IPS DF 4.7 (cell line): ENCODE data around the gene RAPGEFL1.
"Not testable (repeated sequence)": the region's sequence is repeated elsewhere in the genome, so short reads cannot be mapped to it uniquely, and the experiment has no call there.

Source experiments
- DNase-seq: peaks from one replicate; pipeline ENCODE4 v3.0.0-alpha.2; 2013; ENCODE audit warnings: low spot score; ENCODE audit errors: extremely low read depth

RAPGEFL1 gene, protein sequence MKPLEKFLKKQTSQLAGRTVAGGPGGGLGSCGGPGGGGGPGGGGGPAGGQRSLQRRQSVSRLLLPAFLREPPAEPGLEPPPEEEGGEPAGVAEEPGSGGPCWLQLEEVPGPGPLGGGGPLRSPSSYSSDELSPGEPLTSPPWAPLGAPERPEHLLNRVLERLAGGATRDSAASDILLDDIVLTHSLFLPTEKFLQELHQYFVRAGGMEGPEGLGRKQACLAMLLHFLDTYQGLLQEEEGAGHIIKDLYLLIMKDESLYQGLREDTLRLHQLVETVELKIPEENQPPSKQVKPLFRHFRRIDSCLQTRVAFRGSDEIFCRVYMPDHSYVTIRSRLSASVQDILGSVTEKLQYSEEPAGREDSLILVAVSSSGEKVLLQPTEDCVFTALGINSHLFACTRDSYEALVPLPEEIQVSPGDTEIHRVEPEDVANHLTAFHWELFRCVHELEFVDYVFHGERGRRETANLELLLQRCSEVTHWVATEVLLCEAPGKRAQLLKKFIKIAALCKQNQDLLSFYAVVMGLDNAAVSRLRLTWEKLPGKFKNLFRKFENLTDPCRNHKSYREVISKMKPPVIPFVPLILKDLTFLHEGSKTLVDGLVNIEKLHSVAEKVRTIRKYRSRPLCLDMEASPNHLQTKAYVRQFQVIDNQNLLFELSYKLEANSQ

DNA sequence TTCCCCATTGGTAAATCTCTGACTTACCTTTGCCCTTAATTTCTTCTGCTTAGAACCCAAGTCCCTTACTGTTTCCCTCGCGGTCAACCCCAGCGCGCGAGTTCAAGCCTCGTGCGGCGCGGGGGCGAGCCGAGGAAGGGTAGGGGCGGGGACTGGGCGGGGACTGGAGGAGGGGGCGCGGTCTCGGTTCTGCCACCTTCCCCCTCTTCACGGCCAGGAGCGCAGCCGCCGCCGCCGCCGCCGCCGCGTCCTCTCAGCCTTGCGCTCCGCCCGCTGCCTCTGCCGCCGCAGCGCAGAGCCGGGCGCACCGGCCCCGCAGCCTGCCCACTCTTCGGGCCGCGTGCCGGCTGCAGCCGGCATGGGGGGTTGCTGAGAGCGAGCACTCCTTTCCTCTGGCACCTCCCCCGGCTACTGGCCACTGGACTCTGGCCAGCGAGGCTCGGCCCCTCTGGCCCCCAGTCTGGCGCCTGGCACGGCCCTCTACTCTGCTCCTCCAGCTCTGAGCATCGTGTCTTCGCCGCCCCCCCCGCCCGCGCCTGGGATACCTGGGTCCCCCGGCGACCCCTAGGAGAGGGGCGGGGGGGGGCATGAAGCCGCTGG, at the start of gene RAPGEFL1:
TSS of gene RAPGEFL1 (plus strand) at position 196 of the 600 bp plus-strand sequence. CDS start at position 588, 392 bp downstream.
- DNase-seq = no peak

DNA sequence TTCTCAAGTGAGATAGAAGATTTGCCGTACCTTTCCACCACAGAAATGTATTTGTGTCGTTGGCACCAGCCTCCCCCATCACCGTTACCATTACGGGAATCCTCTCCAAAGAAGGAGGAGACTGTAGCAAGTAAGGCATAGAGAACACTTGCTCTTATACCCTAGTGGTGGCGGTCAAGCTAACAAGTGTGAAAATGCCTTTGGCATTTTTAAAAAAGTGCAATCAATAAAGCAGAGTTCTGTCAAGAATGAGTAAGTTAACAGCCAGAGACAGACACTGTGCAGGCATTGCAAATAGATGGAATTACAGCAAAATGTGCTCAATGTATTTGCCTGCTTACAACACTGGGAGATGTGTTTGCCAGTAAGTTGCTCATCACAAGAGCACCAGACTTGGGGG, 47.8 kb upstream of the RAPGEFL1 start:
- no peak for DNase-seq

DNA sequence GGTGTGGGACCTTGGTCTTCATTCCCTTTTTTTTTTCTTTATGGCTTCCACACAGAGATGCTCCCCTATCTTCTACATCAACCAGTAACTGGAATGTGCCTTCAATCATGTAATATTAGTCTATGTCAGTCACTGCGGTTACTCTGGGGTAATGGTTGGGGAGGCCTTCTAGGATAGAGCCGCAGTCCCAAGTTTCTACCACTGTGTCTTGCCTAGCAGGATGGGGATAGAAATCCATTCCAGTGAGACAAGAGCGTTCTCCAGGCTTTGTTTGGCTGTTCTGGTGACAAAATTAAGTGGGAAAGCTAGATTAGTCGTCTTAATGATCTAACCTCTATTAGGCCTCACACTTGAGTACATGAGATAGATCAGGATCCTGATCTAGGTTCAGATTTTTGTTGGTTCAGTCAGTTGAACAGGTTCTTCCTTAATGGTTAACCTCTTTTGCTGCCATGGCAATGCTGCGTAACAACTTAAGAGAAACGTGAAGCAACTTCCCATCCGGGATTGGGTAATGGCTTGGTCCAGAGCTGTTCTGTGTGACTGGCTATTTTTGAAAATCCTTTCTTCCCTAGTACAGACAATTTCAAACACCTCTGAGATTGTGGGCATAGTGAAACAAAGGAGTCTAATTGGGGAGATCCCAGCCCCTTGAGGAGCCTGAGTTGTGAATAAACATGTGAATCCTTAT, 46.8 kb upstream of the RAPGEFL1 start:
- no peak for DNase-seq

DNA sequence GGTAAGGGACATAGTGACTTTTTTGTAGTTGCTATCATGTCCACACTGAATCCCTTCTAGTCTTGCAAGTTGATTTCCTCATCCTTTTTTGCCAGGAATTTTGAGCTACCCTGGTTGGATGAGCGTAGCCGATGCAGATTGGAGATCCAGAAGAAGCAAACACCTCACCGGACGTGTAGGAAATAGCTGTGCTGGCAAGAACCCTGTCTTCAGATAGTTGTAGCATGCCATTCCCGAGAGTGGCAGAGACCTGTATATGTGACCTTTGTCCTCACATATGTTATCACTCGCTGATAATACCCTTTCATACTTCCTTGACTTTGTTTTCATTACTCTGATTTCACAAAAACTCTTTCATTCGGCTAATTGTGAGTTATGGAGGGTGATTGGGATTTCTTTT, 43.1 kb upstream of the RAPGEFL1 start:
- no peak for DNase-seq

DNA sequence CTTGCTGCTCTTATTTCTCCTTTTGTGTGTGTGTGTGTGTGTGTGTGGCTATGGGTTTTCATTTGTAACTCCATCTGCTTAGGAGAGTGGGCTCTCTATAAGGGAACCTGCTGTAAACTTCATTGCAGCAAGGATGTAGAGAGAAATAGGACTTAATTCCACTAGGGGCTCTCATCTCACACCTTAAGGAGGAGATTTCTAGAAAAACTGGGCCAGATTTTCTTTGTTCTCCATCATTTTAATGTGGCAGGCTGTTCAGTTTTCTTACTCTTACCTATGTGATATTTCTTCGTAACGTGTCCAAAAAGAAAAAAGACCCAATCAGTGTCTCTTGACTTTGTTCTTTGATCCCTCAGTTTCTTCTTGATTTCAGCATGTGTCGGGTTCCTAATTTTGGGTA, 41.5 kb upstream of the RAPGEFL1 start:
- no peak for DNase-seq

DNA sequence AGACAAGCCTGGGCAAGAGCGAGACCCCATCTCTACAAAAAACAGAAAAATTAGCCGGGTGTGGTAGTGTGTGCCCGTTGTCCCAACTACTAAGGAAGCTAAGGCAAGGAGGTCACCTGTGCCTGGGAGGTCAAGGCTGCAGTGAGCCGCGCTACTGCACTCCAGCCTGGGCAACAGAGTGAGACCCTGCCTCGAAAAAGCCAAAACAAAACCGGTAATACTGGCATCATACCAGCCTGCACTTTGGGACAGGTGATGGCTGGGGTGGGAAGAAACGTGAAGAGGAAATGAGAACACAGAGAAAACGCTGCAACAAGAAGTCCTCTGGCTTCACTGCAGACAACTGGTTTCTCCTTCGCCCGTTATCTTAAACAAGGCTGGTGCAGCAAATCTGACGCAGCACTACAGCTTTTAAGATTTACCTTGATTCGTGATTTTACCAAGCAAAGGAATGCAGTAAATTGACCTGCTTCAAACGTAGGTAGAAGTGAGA, 37.7 kb upstream of the RAPGEFL1 start:
- DNase-seq = no peak

DNA sequence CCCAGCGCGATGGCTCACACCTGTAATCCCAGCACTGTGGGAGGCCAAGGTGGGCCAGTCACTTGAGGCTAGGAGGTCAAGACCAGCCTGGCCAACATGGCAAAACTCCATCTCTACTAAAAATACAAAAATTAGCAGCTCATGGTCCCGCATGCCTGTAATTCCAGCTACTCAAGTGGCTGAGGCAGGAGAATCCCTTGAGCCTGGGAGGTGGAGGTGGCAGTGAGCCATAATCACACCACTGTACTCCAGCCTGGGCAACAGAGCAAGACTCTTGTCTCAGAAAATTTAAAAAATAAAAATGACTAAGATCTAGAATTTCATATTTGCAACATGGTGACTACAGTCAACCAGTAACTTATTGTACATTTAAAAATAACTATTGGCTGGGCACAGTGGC, 34.1 kb upstream of the RAPGEFL1 start:
- not testable (repeated sequence) for DNase-seq

DNA sequence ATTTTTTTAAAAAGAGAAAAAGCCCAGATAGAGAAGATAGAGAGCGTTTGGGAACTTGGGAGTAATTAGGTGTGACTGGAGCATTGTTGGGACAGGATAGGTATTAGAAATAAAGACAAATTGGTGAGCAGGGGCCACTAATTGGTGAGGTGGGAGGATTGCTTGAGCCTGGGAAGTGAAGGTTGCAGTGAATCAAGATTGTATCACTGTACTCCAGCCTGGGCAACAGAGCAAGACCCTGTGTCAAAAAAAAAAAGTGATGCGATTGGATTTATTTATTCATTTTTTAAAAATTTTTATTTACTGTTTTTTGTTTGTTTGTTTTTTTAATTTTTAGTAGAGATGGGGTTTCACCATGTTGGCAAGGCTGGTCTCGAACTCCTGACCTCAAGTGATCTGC, 31.8 kb upstream of the RAPGEFL1 start:
- no peak for DNase-seq

DNA sequence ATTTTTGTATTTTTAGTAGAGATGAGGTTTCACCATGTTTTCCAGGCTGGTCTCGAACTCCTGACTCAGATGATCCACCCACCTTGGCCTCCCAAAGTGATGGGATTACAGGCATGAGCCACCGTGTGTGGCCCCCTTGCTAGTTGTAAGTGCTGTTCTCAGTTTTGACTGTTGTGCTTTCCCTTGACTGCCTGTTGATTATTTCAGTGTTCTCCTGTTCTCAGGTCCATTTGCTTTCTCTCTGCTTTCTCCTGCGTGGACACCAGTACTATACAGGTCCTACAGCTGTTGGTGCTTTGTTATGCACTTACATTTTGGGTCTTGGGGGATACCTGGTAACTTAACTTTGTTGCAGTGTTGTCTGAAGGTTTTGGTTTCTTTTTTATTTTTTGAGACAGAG, 28.7 kb upstream of the RAPGEFL1 start:
- DNase-seq = no peak

DNA sequence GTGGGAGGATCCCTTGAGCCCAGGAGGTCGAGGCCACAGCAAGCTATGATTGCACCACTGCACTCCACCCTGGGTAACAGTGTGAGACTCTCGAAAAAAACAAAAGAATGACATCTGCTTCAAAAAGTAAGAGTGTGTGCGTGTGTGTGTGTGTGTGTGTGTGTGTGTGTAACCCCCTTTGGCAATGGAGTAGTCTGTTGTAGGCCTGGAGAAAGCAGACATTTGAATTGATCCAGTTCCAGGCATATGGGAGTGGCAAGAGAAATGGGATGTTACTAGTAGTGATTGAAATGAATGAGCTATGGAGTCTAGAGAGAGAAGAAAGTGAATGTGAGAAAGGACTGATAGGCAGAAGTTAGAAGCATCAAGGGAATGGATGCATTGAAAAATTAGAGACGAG, 27.0 kb upstream of the RAPGEFL1 start:
- DNase-seq = no peak

DNA sequence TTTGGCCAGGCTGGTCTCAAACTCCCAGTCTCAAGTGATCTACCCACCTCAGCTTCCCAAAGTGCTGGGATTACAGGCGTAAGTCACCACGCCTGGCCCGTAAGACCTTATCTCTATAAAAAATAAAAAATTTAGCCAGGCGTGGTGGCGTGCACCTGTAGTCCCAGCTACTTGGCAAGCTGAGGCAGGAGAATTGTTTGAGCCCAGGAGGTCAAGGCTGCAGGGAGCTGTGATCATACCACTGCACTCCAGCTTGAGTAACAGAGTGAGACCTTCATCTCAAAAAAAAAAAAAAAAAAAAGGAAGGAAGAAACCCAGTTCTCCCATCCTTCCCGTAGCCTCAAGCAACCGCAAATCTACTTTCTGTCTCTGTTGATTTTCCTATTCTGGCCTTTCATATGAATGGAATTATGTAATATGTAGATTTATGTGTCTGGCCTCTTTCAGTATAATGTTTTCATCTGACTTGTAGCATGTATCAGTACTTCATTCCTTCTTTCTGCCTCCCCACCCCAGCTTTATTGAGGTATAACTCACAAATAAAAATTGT, 25.8 kb upstream of the RAPGEFL1 start:
- no peak for DNase-seq

DNA sequence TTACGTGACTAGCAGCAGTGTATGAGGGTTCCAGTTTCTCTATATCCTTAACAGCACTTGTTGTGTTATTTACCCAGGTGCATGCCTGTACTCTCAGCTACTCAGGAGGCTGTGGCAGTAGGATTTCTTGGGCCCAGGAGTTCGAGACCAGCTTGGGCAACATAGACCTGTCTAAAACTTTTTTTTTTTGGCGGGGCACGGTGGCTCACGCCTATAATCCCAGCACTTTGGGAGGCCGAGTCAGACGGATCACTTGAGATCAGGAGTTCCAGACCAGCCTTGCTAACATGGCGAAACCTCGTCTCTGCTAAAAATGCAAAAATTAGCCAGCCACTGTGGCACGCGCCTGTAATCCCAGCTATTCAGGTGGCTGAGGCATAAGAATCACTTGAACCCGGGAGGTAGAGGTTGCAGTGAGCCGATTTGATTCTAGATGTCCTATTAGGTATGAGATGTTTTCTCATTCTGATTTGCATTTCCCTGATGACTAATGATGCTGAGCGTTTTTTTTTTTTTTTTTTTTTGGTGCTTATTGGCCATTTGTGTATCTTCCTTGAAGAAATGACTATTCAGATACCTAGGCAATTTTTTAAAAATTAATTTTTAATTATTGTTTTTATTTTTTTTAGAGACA, 23.6 kb upstream of the RAPGEFL1 start:
- DNase-seq = no peak

DNA sequence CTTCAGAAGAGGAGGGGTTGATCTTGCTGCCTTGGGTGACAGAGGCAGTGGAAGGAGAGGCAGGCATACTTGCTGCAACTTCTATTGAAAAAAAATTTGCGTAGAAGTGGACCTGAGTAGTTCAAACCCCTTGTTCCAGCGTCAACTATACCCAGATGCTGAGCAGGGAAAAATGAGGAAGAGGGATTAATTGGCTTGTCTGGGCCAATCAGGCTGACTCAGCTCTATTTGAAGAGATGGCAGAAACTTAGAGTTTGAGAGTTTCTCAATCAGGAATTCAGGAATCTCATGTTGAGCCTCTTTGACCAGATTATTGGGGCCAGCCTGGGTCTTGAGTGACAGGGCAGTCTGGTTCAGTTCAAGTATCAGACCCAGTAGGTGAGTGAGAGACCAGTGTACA, 19.3 kb upstream of the RAPGEFL1 start:
- no peak for DNase-seq

DNA sequence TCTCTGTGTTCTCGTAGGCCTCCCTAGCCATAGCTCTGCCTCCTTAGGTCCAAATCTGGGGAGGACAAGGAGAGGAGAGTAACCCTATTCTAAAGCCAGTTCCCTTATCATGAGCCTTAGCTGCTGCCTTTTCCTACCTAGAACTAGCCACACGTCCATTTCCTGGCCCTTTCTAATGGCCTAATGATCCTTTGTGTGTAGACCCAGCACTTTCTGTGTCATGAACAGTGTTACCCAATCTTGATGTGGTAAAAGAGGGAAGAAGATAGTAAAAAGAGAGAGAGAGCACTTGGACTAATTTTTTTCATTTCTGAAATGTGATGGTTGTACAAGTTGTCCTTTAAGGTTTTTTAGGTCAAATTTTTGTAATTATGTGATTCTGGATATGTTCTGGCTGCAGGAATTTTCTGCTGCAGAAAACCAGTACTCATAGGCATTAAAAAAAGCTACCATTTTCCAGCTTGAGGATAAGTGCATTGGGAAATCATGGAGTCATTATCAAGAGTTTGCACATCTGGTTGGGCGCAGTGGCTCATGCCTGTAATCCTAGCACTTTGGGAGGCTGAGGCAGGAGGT, 18.7 kb upstream of the RAPGEFL1 start:
- DNase-seq = no peak

DNA sequence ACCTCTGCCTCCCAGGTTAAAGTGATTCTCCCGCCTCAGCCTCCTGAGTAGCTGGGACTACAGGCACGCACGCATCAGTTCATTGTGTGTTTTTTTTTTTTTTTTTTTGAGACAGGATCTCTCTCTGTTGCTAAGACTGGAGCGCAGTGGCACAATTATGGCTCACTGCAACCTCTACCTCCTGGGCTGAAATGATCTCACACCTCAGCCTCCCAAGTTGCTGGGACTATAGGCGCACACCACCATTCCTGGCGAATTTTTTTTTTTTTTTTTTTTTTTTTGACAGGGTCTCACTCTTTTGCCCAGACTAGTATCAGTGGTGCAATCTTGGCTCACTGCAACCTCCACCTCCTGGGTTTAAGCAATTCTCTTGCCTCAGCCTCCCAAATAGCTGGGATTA, 17.8 kb upstream of the RAPGEFL1 start:
- no peak for DNase-seq

DNA sequence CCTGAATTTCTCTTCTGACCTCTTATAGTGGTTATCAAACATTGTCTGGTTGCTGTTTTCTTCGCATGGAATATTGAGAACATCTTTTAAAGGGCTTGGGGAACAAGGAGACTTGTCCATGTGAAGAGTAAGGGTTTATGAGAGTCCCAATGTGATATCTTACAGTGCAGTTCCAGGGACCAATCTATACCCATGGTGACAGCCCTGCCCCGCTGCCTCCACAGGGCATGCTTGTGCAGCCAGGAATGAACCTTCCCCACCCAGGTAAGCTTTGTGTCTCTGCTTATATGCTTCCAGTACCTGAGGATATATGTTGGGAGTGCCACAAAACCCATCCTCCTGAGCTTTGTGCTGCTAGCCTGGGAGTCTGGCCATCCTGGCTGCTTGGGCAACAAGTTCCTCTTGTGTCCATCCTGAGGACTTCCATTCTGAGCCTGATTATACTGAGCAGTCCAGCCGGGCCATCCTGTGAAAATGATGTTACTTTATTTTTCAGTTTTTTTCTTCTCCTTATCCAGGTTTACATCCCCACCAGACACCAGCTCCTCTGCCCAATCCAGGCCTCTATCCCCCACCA, 9.5 kb upstream of the RAPGEFL1 start:
- no peak for DNase-seq

DNA sequence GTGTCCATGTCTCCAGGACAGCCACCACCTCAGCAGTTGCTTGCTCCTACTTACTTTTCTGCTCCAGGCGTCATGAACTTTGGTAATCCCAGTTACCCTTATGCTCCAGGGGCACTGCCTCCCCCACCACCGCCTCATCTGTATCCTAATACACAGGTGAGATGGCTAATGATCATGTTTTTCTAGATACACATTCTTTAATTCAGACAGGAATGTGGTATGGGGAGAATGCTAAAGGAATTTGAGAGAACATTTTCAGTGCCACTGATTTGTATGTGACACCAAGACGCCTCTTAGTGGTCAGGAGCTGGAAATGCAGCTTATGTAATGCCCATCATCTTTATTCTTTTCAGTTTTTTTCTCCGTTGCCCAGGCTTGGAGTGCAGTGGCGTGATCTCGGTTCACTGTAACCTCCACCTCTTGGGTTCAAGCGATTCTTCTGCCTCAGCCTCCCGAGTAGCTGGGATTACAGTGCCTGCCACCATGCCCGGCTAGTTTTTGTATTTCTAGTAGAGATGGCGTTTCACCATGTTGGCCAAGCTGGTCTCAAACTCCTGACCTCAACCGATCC, 8.9 kb upstream of the RAPGEFL1 start:
- no peak for DNase-seq

DNA sequence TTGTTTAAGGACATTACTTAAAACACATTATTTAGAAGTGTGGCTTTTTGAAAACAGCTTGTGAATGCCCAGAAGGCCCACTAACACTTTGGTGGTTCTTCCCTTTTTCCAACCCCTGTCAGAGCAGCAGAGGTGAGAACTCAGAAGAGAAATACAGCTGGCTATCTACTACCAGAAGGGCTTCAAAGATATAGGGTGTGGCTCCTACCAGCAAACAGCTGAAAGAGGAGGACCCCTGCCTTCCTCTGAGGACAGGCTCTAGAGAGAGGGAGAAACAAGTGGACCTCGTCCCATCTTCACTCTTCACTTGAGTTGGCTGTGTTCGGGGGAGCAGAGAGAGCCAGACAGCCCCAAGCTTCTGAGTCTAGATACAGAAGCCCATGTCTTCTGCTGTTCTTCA, 6.9 kb upstream of the RAPGEFL1 start:
- DNase-seq = no peak

DNA sequence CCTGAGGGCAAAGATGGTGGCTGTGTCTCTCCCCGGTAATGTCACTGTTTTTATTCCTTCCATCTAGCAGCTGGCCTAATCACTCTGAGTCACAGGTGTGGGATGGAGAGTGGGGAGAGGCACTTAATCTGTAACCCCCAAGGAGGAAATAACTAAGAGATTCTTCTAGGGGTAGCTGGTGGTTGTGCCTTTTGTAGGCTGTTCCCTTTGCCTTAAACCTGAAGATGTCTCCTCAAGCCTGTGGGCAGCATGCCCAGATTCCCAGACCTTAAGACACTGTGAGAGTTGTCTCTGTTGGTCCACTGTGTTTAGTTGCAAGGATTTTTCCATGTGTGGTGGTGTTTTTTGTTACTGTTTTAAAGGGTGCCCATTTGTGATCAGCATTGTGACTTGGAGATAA, 5.5 kb upstream of the RAPGEFL1 start:
- no peak for DNase-seq
